HCT116 (cell line): ENCODE data around the gene PLA2G2D. TPM values are rescaled to one million over a fixed set of nuclear protein-coding genes. Genes with fewer than 3 reads are reported as not detected.

Experiments used
- ATAC-seq: fragments of 200-7000 bp; cut with Tn5 transposase; 2 replicates; pipeline ENCODE4 v1.9.1; 2020; ENCODE audit warnings: mild to moderate bottlenecking, moderate library complexity
- BruUV-seq: library from RNA; stranded (reverse); fragments of 400-500 nt; replicated peaks from 2 replicates; lab custom pipeline; 2021; lab: Mats Ljungman, UMichigan
- CTCF ChIA-PET: fragments of 300-600 bp; sonication (Branson Sonifier 250); formaldehyde crosslinking; loops from one replicate; lab custom pipeline; 2021; ENCODE audit warnings: antibody characterized with exemption; lab: Charles Lee
- POLR2A ChIA-PET: fragments of 300-600, 350-600 bp; sonication (Branson Sonifier 250); formaldehyde crosslinking; loops from one replicate; lab custom pipeline; 2021; ENCODE audit warnings: antibody characterized with exemption; lab: Charles Lee
- RAD21 ChIA-PET, 2 experiments: fragments of 300-600 bp; sonication (Branson Sonifier 250); formaldehyde crosslinking; loops; one replicate each; lab custom pipeline; 2023; ENCODE audit warnings: low total read pairs in 2 of 2; ENCODE audit not compliant: uncharacterized antibody in 2 of 2, unreplicated experiment in 2 of 2, low non-redundant PET in 1 of 2; lab: Charles Lee
- DNase-seq: peaks from one replicate; pipeline ENCODE4 v3.0.0-alpha.2; 2010; ENCODE audit warnings: low read depth, low spot score
- H2AFZ ChIP-seq: fragments of 200-600 bp; shearing (Covaris generic), sonication (generic); 2 replicates; pipeline ENCODE4 v1.6.1; 2017; ENCODE audit warnings: low read depth, mixed run types, mixed read lengths, antibody characterized with exemption, low read length; ENCODE audit not compliant: poor library complexity, severe bottlenecking
- H3K27ac ChIP-seq: 2 replicates; pipeline ENCODE4 v1.5.1; 2012; ENCODE audit warnings: low read depth, low read length
- H3K27me3 ChIP-seq: fragments of 200-600 bp; sonication (generic); 2 replicates; pipeline ENCODE4 v1.6.1; 2016; ENCODE audit warnings: mixed run types, low read length, mixed read lengths; ENCODE audit not compliant: insufficient read depth
- H3K36me3 ChIP-seq, 2 experiments: fragments of 200-500 bp in 1 of 2; fragments of 200-600 bp in 1 of 2; sonication (Bioruptor generic) in 1 of 2; sonication (generic) in 1 of 2; 2 replicates each; pipeline versions ENCODE4 v1.5.1 to v1.6.1; 2014 to 2016; ENCODE audit warnings: low read length in 2 of 2, inconsistent platforms in 1 of 2, mixed read lengths in 1 of 2, mixed run types in 1 of 2; ENCODE audit not compliant: insufficient read depth in 2 of 2, control insufficient read depth in 1 of 2
- H3K4me1 ChIP-seq, 2 experiments: fragments of 200-600 bp in 1 of 2; sonication (generic) in 1 of 2; 2 replicates each; pipeline versions ENCODE4 v1.5.1 to v1.6.1; 2012 to 2017; ENCODE audit warnings: low read length in 2 of 2, inconsistent platforms in 1 of 2, mild to moderate bottlenecking in 1 of 2, mixed read lengths in 1 of 2, mixed run types in 1 of 2, moderate library complexity in 1 of 2; ENCODE audit not compliant: insufficient read depth in 2 of 2, control insufficient read depth in 1 of 2
- H3K4me2 ChIP-seq: fragments of 200-600 bp; sonication (generic); 2 replicates; pipeline ENCODE4 v1.6.1; 2017; ENCODE audit warnings: mixed run types, low read length, mixed read lengths
- H3K4me3 ChIP-seq, 2 experiments: fragments of 200-600 bp in 1 of 2; sonication (generic) in 1 of 2; replicated peaks in 1 of 2; 2 replicates each; pipeline ENCODE4 v1.5.1; 2011 to 2016; ENCODE audit warnings: low read length in 2 of 2, control low read depth in 1 of 2, low read depth in 1 of 2, mild to moderate bottlenecking in 1 of 2, mixed read lengths in 1 of 2, mixed run types in 1 of 2
- H3K79me2 ChIP-seq: fragments of 200-600 bp; sonication (generic); 2 replicates; pipeline ENCODE4 v1.6.1; 2017; ENCODE audit warnings: mild to moderate bottlenecking, mixed run types, low read length, moderate library complexity, mixed read lengths; ENCODE audit not compliant: insufficient read depth
- H3K9ac ChIP-seq: fragments of 200-600 bp; sonication (generic); 2 replicates; pipeline ENCODE4 v1.6.1; 2016; ENCODE audit warnings: low read length, mixed read lengths
- H3K9me2 ChIP-seq: fragments of 200-600 bp; sonication (generic), shearing (Covaris generic); 2 replicates; pipeline ENCODE4 v1.6.1; 2017; ENCODE audit warnings: mixed run types, mild to moderate bottlenecking, moderate library complexity; ENCODE audit not compliant: insufficient read depth
- H3K9me3 ChIP-seq, 2 experiments: fragments of 200-500 bp in 1 of 2; fragments of 200-600 bp in 1 of 2; sonication (Bioruptor generic) in 1 of 2; sonication (generic) in 1 of 2; 2 replicates each; pipeline ENCODE4 v1.6.1; 2014 to 2017; ENCODE audit warnings: low read length in 2 of 2, mixed read lengths in 2 of 2, inconsistent platforms in 1 of 2, low read depth in 1 of 2, mild to moderate bottlenecking in 1 of 2, mixed run types in 1 of 2, moderate library complexity in 1 of 2; ENCODE audit not compliant: control insufficient read depth in 1 of 2, insufficient read depth in 1 of 2
- H4K20me1 ChIP-seq: fragments of 200-600 bp; sonication (generic), shearing (Covaris generic); 2 replicates; pipeline ENCODE4 v1.6.1; 2017; ENCODE audit warnings: mixed run types, mild to moderate bottlenecking, moderate library complexity; ENCODE audit not compliant: insufficient read depth
- ELF1 ChIP-seq: IDR thresholded peaks from 2 replicates; pipeline ENCODE4 v1.6.1; 2012; ENCODE audit warnings: low read depth, borderline replicate concordance
- EZH2 ChIP-seq: fragments of 200-600 bp; sonication (generic); IDR thresholded peaks from 2 replicates; pipeline ENCODE4 v1.6.1; 2017; ENCODE audit warnings: antibody characterized with exemption, mixed run types
- EZH2phosphoT487 ChIP-seq: fragments of 200-600 bp; IDR thresholded peaks from 2 replicates; pipeline ENCODE4 v1.6.1; 2018; ENCODE audit warnings: antibody characterized with exemption, borderline replicate concordance
- FOSL1 ChIP-seq: IDR thresholded peaks from 2 replicates; pipeline ENCODE4 v1.6.1; 2012; ENCODE audit warnings: low read depth
- JUND ChIP-seq: IDR thresholded peaks from 2 replicates; pipeline ENCODE4 v1.6.1; 2012
- POLR2A ChIP-seq: IDR thresholded peaks from 2 replicates; pipeline ENCODE4 v1.7.0; 2011; ENCODE audit warnings: borderline replicate concordance; ENCODE audit not compliant: insufficient read depth, insufficient read length; ENCODE audit errors: extremely low read depth
- RAD21 ChIP-seq: IDR thresholded peaks from 2 replicates; pipeline ENCODE4 v1.6.1; 2012; ENCODE audit warnings: low read depth, mild to moderate bottlenecking
- SRF ChIP-seq: IDR thresholded peaks from 2 replicates; pipeline ENCODE4 v1.6.1; 2012; ENCODE audit warnings: low read depth
- YY1 ChIP-seq: IDR thresholded peaks from 2 replicates; pipeline ENCODE4 v1.6.1; 2011; ENCODE audit warnings: low read length, low read depth, moderate library complexity, mild to moderate bottlenecking; ENCODE audit not compliant: insufficient replicate concordance; ENCODE audit errors: extremely low read depth
- ZFX ChIP-seq: fragments of 450-650 bp; IDR thresholded peaks from 2 replicates; pipeline ENCODE4 v1.6.1; 2017
- ZNF274 ChIP-seq: fragments of 200-500 bp; sonication (Bioruptor generic); IDR thresholded peaks from 2 replicates; pipeline ENCODE4 v1.6.1; 2014; ENCODE audit warnings: mild to moderate bottlenecking, low read depth, low read length, inconsistent platforms
- intact Hi-C: fragments of 100-400 bp; cut with micrococcal nuclease; formaldehyde crosslinking; loops from 2 replicates; pipeline ENCODE4 v1.10.0; 2022
- total RNA-seq: library from RNA; stranded (reverse); gene quantifications from one replicate; pipeline ENCODE4 v1.2.1, GENCODE V29; 2021; ENCODE audit not compliant: unreplicated experiment
- TF ChIP-seq, protein P1 (sequence below): IDR thresholded peaks from 2 replicates; pipeline ENCODE4 v1.6.1; 2012
- TF ChIP-seq, protein P2 (sequence below): IDR thresholded peaks from 2 replicates; pipeline ENCODE4 v1.6.1; 2012
- TF ChIP-seq, protein P3 (sequence below): IDR thresholded peaks from 2 replicates; pipeline ENCODE4 v1.6.1; 2012; ENCODE audit warnings: low read depth
- TF ChIP-seq, protein P4 (sequence below), 3 experiments: fragments of 200-600 bp in 1 of 3; sonication (generic) in 1 of 3; IDR thresholded peaks in 2 of 3; conservative IDR thresholded peaks in 1 of 3; 2 replicates each; pipeline ENCODE4 v1.5.1; 2012 to 2017; ENCODE audit warnings: low read depth in 2 of 3, low read length in 2 of 3, antibody characterized with exemption in 1 of 3, borderline replicate concordance in 1 of 3, control low read depth in 1 of 3, mild to moderate bottlenecking in 1 of 3, mixed read lengths in 1 of 3, mixed run types in 1 of 3, moderate library complexity in 1 of 3; ENCODE audit not compliant: insufficient read depth in 1 of 3

Gene PLA2G2D
- total RNA-seq, 1 experiment from 2014 or later = not detected

DNA sequence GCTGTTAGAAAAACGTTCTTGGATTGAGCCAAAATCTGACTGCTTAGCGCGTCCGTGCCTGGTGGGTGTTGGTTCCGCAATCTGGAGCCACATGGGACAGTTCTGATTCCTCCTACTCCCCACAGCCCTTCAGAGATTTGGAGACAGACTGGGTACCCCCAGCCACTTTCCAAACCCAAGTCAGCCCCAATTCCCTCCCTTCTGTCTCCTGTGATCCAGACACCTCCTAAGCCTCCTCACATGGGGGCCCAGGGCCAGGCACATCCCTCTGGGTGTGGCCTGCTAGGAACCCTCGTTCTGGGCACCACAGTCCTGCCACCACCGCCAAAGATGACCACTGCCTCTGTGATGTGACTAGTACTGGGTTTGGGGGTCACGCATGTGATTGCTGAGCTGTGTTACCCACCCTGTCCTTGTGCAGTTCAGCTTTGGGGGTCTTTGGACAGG is 44.6 kb downstream of the PLA2G2D start:
- no peak for DNase-seq
- Histone ChIP-seq H3K9me2 (no peaks in the 10 kb centered on the region), H3K27me3 (no peaks in the 10 kb centered on the region), H3K9me3 (no peaks in the 10 kb centered on the region), H3K4me2 (no peak overlapping the region), H3K27ac (no peak overlapping the region), H3K36me3 (no peaks in the 10 kb centered on the region), H2AFZ (no peak overlapping the region), H3K9ac (no peak overlapping the region), H4K20me1 (no peaks in the 10 kb centered on the region), H3K79me2 (no peaks in the 10 kb centered on the region), H3K4me3 (no peak overlapping the region), H3K4me1 (no peaks in the 10 kb centered on the region)
- ATAC-seq = no peak
- TF ChIP-seq ELF1 (no peak), EZH2 (no peak), ZFX (no peak), RAD21 (no peak), EZH2phosphoT487 (no peak), JUND (no peak), FOSL1 (no peak), POLR2A (no peak)
- TF ChIP-seq, protein P1, sequence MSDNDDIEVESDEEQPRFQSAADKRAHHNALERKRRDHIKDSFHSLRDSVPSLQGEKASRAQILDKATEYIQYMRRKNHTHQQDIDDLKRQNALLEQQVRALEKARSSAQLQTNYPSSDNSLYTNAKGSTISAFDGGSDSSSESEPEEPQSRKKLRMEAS = no peak
- ChIA-PET POLR2A (no interaction called here), CTCF (no interaction called here), RAD21 (no interaction called here)
- no TSS peak for BruUV-seq
- intact Hi-C loops = no loop called here

DNA sequence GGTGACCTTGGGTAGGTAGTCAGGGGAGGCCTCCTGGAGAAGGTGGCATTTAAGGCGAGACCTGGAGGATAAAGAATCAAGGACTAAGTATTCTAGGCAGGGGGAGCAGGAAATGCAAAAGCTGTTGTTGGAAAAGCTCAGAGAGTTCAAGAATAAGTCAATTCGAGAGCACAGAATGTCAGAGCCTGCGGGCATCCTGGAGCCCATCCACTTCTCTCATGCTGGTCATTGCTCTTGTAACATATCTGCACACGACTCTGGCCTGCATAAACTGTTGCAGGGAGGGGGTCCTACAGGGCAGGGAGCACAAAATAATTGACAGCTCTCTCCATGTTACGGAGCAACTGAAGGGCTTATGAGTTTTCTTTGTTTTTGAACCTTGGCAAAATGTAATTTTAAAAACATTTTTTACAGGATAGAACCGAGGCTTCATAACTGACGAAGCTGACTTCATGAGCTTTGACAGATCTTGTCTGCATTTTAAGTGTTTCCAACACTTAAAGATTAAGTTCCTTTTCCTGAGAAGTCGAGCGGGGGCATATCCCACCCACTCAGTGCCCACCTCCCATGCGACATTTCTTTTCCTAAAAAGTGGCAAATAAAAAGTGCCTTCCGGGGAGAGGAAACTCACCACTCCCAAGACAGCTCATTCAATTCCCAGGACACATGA is 45.1 kb downstream of the PLA2G2D start:
- ATAC-seq = no peak
- H3K9ac ChIP-seq = no peak overlapping the region
- H3K36me3 ChIP-seq = no peaks in the 10 kb centered on the region
- BruUV-seq = no TSS peak
- no peaks in the 10 kb centered on the region for H3K9me3 ChIP-seq
- no peaks in the 10 kb centered on the region for H3K4me1 ChIP-seq
- H3K27me3 ChIP-seq = no peaks in the 10 kb centered on the region
- ChIA-PET CTCF (no interaction called here), RAD21 (no interaction called here), POLR2A (no interaction called here)
- DNase-seq = no peak
- H3K9me2 ChIP-seq = no peaks in the 10 kb centered on the region
- H3K4me3 ChIP-seq = no peak overlapping the region
- no peak overlapping the region for H3K4me2 ChIP-seq
- H3K79me2 ChIP-seq = no peaks in the 10 kb centered on the region
- no peak overlapping the region for H3K27ac ChIP-seq
- intact Hi-C loops = no loop called here
- no peaks in the 10 kb centered on the region for H4K20me1 ChIP-seq
- no peak overlapping the region for H2AFZ ChIP-seq
- no peak for TF ChIP-seq ELF1
- no peak for TF ChIP-seq YY1
- TF ChIP-seq, protein P2, sequence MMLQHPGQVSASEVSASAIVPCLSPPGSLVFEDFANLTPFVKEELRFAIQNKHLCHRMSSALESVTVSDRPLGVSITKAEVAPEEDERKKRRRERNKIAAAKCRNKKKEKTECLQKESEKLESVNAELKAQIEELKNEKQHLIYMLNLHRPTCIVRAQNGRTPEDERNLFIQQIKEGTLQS = no peak
- TF ChIP-seq SRF = no peak
- TF ChIP-seq, protein P3, sequence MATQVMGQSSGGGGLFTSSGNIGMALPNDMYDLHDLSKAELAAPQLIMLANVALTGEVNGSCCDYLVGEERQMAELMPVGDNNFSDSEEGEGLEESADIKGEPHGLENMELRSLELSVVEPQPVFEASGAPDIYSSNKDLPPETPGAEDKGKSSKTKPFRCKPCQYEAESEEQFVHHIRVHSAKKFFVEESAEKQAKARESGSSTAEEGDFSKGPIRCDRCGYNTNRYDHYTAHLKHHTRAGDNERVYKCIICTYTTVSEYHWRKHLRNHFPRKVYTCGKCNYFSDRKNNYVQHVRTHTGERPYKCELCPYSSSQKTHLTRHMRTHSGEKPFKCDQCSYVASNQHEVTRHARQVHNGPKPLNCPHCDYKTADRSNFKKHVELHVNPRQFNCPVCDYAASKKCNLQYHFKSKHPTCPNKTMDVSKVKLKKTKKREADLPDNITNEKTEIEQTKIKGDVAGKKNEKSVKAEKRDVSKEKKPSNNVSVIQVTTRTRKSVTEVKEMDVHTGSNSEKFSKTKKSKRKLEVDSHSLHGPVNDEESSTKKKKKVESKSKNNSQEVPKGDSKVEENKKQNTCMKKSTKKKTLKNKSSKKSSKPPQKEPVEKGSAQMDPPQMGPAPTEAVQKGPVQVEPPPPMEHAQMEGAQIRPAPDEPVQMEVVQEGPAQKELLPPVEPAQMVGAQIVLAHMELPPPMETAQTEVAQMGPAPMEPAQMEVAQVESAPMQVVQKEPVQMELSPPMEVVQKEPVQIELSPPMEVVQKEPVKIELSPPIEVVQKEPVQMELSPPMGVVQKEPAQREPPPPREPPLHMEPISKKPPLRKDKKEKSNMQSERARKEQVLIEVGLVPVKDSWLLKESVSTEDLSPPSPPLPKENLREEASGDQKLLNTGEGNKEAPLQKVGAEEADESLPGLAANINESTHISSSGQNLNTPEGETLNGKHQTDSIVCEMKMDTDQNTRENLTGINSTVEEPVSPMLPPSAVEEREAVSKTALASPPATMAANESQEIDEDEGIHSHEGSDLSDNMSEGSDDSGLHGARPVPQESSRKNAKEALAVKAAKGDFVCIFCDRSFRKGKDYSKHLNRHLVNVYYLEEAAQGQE = no peak
- TF ChIP-seq POLR2A = no peak
- TF ChIP-seq ZNF274 = no peak
- TF ChIP-seq, protein P4, sequence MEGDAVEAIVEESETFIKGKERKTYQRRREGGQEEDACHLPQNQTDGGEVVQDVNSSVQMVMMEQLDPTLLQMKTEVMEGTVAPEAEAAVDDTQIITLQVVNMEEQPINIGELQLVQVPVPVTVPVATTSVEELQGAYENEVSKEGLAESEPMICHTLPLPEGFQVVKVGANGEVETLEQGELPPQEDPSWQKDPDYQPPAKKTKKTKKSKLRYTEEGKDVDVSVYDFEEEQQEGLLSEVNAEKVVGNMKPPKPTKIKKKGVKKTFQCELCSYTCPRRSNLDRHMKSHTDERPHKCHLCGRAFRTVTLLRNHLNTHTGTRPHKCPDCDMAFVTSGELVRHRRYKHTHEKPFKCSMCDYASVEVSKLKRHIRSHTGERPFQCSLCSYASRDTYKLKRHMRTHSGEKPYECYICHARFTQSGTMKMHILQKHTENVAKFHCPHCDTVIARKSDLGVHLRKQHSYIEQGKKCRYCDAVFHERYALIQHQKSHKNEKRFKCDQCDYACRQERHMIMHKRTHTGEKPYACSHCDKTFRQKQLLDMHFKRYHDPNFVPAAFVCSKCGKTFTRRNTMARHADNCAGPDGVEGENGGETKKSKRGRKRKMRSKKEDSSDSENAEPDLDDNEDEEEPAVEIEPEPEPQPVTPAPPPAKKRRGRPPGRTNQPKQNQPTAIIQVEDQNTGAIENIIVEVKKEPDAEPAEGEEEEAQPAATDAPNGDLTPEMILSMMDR (IDR thresholded peaks at IDR 0.05 in 2 of 3, conservative IDR thresholded peaks at IDR 0.05 in 1 of 3; ENCODE audit: borderline replicate concordance in 1 of 3, insufficient read depth in 1 of 3, low read depth in 2 of 3, low read length in 2 of 3) = no peak
- no peak for TF ChIP-seq FOSL1
